Trophoblast cell (in vitro differentiated cells and primary cell): ENCODE results near the gene CMTM4.
A peak's percentile ranks its signal among the peaks of the same experiment; 100 is the strongest.

Source experiments
- DNase-seq, 2 donors: peaks; one replicate each; pipeline ENCODE4 v3.0.0-alpha.2; 2016
- H2AFZ ChIP-seq: 2 replicates; pipeline ENCODE4 v1.6.1; 2013; ENCODE audit warnings: low read length, moderate library complexity, mild to moderate bottlenecking; ENCODE audit not compliant: insufficient read depth, poor library complexity
- H2AK5ac ChIP-seq: 2 replicates; pipeline ENCODE4 v1.6.1; 2013; ENCODE audit warnings: mild to moderate bottlenecking, low read length
- H2BK120ac ChIP-seq: 2 replicates; pipeline ENCODE4 v1.6.1; 2013; ENCODE audit warnings: low read length, mild to moderate bottlenecking, moderate library complexity; ENCODE audit not compliant: insufficient read depth, poor library complexity
- H2BK12ac ChIP-seq: 2 replicates; pipeline ENCODE4 v1.6.1; 2013; ENCODE audit warnings: mild to moderate bottlenecking, low read length, moderate library complexity
- H2BK5ac ChIP-seq: 2 replicates; pipeline ENCODE4 v1.6.1; 2013; ENCODE audit warnings: low read length, low read depth, moderate library complexity, mild to moderate bottlenecking; ENCODE audit not compliant: poor library complexity
- H3K14ac ChIP-seq: 2 replicates; pipeline ENCODE4 v1.6.1; 2013; ENCODE audit warnings: mild to moderate bottlenecking, low read length
- H3K18ac ChIP-seq: 2 replicates; pipeline ENCODE4 v1.6.1; 2013; ENCODE audit warnings: mild to moderate bottlenecking, low read length
- H3K23ac ChIP-seq: 2 replicates; pipeline ENCODE4 v1.6.1; 2013; ENCODE audit warnings: low read length
- H3K27ac ChIP-seq: 2 replicates; pipeline ENCODE4 v1.5.1; 2013; ENCODE audit warnings: low read depth, mild to moderate bottlenecking, inconsistent platforms, low read length, moderate library complexity
- H3K27me3 ChIP-seq: 2 replicates; pipeline ENCODE4 v1.6.1; 2013; ENCODE audit warnings: inconsistent platforms, mild to moderate bottlenecking, low read length, moderate library complexity; ENCODE audit not compliant: insufficient read depth
- H3K36me3 ChIP-seq, 2 experiments: 1 replicate in 1 of 2; 2 replicates in 1 of 2; pipeline ENCODE4 v1.6.1; 2013; ENCODE audit warnings: low read length in 2 of 2, mild to moderate bottlenecking in 2 of 2, moderate library complexity in 1 of 2; ENCODE audit not compliant: insufficient read depth in 2 of 2, control insufficient read depth in 1 of 2
- H3K4ac ChIP-seq: 2 replicates; pipeline ENCODE4 v1.6.1; 2013; ENCODE audit warnings: low read depth, mild to moderate bottlenecking, low read length, moderate library complexity
- H3K4me1 ChIP-seq, 2 experiments: 1 replicate in 1 of 2; 2 replicates in 1 of 2; pipeline ENCODE4 v1.6.1; 2013; ENCODE audit warnings: low read length in 2 of 2, mild to moderate bottlenecking in 2 of 2, moderate library complexity in 1 of 2; ENCODE audit not compliant: insufficient read depth in 2 of 2, control insufficient read depth in 1 of 2
- H3K4me2 ChIP-seq: 2 replicates; pipeline ENCODE4 v1.6.1; 2013; ENCODE audit warnings: inconsistent platforms, mild to moderate bottlenecking, low read length, moderate library complexity
- H3K4me3 ChIP-seq: 2 replicates; pipeline ENCODE4 v1.5.1; 2013; ENCODE audit warnings: mild to moderate bottlenecking, low read depth, low read length, inconsistent platforms
- H3K79me1 ChIP-seq: one replicate; pipeline ENCODE4 v1.6.1; 2013; ENCODE audit warnings: low read length
- H3K79me2 ChIP-seq: 2 replicates; pipeline ENCODE4 v1.6.1; 2013; ENCODE audit warnings: low read length, mild to moderate bottlenecking; ENCODE audit not compliant: control insufficient read depth, insufficient read depth, poor library complexity
- H3K9ac ChIP-seq: 2 replicates; pipeline ENCODE4 v1.6.1; 2013; ENCODE audit warnings: mild to moderate bottlenecking, low read length
- H3K9me3 ChIP-seq: 2 replicates; pipeline ENCODE4 v1.6.1; 2013; ENCODE audit warnings: low read depth, mild to moderate bottlenecking, control low read depth, inconsistent platforms, low read length; ENCODE audit not compliant: insufficient read depth
- H4K12ac ChIP-seq: 2 replicates; pipeline ENCODE4 v1.6.1; 2013; ENCODE audit warnings: low read depth, mild to moderate bottlenecking, low read length, moderate library complexity
- H4K8ac ChIP-seq: 2 replicates; pipeline ENCODE4 v1.6.1; 2013; ENCODE audit warnings: low read depth, mild to moderate bottlenecking, low read length, moderate library complexity
- H4K91ac ChIP-seq: one replicate; pipeline ENCODE4 v1.6.1; 2013; ENCODE audit warnings: low read depth, mild to moderate bottlenecking, low read length, moderate library complexity
- WGBS: extraction: QIAGEN DNeasy Blood & Tissue Kit; methylation state at CpG from one replicate; pipeline ENCODE4 v1.1.7; 2013; ENCODE audit warnings: missing lambda C conversion rate; ENCODE audit not compliant: insufficient read length, insufficient coverage; ENCODE audit errors: extremely low coverage; 5-methylcytosine and 5-hydroxymethylcytosine counted together

Gene CMTM4

DNA sequence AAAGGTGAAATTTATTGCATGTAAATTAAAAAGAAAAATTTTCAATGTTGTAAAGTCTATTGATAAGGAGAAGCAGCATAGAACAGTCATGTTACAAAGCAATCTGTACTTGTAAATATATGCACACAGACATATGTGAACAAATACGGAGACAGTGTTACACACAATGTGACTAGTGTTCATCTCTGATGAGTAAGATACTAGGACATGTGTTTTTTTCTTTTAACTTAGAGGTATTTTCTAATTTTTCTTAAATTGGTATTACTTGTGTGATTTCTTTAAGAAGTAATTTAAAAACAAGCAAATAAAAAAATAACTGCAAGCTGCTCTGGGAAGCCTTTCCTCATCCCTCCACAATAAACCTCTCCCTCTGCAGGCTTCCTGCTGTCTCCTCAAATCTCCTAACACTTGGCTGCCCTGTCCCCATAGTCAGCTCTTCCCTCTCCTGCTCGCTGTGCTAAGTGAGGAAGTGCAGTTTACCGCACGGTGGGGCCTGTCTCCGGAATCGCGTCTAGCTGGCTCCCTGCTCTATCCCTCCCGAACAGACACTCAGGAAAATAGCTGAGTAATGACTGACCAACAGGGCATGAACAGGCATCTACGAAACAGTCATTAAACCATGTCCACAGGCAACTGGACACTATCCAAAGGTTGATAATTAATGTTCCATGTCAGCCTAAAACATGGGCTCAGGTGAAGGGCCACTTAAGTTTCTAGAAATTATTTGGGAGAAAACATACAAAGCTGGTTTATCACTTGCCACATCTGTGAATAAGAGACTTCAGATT, 35.9 kb downstream of the CMTM4 start:
- no peak overlapping the region for H4K12ac ChIP-seq
- H3K14ac ChIP-seq, result no peak overlapping the region
- no peak overlapping the region for H2AFZ ChIP-seq
- H3K4me2 ChIP-seq, result no peak overlapping the region
- DNase-seq, result peak; percentile 81 to 85
- H3K27ac ChIP-seq, result peak overlapping the region; percentile 32
- H3K23ac ChIP-seq, result no peak overlapping the region
- no peak overlapping the region for H4K91ac ChIP-seq
- no peak overlapping the region for H2BK120ac ChIP-seq
- no peak overlapping the region for H3K9ac ChIP-seq
- no peaks in the 10 kb centered on the region for H3K9me3 ChIP-seq
- no peak overlapping the region for H4K8ac ChIP-seq
- peaks cover 3% of the 10 kb centered on the region for H3K79me1 ChIP-seq
- H2AK5ac ChIP-seq, result no peak overlapping the region
- H3K18ac ChIP-seq, result no peak overlapping the region
- H3K4me1 ChIP-seq, result peaks cover 0 to 3% of the 10 kb centered on the region in 2 experiments
- H3K4me3 ChIP-seq, result no peak overlapping the region
- H2BK12ac ChIP-seq, result no peak overlapping the region
- no peak overlapping the region for H2BK5ac ChIP-seq
- WGBS, result no CpG with 5 or more reads among the region's 9 CpGs
- H3K4ac ChIP-seq, result no peak overlapping the region
- no peaks in the 10 kb centered on the region for H3K27me3 ChIP-seq
- H3K36me3 ChIP-seq, result no peaks in the 10 kb centered on the region
- peaks cover 5% of the 10 kb centered on the region for H3K79me2 ChIP-seq

DNA sequence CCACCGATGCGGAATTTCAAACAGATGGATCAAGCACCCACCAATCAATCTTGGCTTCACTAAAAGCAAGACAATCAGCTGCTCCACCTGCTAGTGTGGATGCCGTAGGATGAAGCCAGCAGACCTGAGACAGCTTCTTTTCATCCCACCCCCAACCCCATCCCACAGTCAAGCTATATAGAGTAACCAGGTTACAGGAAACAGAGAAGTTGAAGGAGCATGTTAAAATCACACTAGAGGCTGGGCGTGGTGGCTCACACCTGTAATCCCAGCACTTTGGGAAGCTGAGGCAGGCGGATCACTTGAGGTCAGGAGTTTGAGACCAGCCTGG, 37.7 kb downstream of the CMTM4 start:
- no peak for DNase-seq
- no peak overlapping the region for H3K4ac ChIP-seq
- H3K9ac ChIP-seq, result no peak overlapping the region
- no peaks in the 10 kb centered on the region for H3K27me3 ChIP-seq
- H2BK5ac ChIP-seq, result no peak overlapping the region
- no peaks in the 10 kb centered on the region for H3K9me3 ChIP-seq
- H3K79me2 ChIP-seq, result peaks cover 5% of the 10 kb centered on the region
- H3K79me1 ChIP-seq, result peaks cover 3% of the 10 kb centered on the region
- H4K8ac ChIP-seq, result no peak overlapping the region
- no peak overlapping the region for H2AFZ ChIP-seq
- WGBS, result no CpG with 5 or more reads among the region's 5 CpGs
- H2BK12ac ChIP-seq, result no peak overlapping the region
- H3K4me2 ChIP-seq, result no peak overlapping the region
- H4K12ac ChIP-seq, result no peak overlapping the region
- H3K36me3 ChIP-seq, result no peaks in the 10 kb centered on the region
- H2BK120ac ChIP-seq, result no peak overlapping the region
- H3K18ac ChIP-seq, result no peak overlapping the region
- no peak overlapping the region for H3K27ac ChIP-seq
- no peak overlapping the region for H3K23ac ChIP-seq
- no peak overlapping the region for H4K91ac ChIP-seq
- H3K14ac ChIP-seq, result no peak overlapping the region
- H3K4me3 ChIP-seq, result no peak overlapping the region
- H2AK5ac ChIP-seq, result no peak overlapping the region
- peaks cover 0 to 3% of the 10 kb centered on the region in 2 experiments for H3K4me1 ChIP-seq

DNA sequence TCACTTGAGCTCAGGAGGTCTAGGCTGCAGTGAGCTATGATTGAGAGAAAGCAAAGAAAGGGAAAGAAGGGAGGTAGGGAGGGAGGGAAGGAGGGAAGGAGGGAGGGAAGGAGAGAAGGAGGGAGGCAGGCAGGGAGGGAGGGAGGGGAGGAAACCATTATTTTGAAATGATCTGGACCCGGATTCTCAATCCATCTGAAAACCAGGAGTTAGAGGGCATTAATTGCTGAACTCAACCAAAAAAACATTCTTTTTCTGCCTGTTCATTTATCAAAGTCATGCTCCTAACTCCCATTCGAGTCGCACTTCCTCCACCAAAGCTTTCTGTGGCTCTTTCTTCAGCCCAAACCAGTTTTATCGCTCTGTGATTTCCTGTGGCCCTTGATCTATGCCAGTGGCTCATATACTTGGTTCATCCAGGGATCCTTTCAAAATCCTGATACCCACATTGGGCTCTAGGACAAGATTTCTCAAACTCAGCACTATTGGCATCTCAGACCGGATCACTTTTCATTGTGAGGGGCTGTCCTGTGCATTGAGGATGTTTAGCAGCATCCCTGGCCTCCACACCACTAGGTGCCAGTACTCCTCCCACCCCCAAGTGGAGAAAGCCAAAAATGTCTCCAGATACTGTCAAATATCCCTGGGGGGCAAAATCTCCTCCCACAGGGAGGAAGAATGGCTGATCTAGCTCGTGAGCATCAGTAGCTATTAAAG, 38.2 kb downstream of the CMTM4 start:
- no peak overlapping the region for H3K4ac ChIP-seq
- no peak overlapping the region for H4K91ac ChIP-seq
- H3K4me2 ChIP-seq, result no peak overlapping the region
- H2BK120ac ChIP-seq, result no peak overlapping the region
- H3K14ac ChIP-seq, result no peak overlapping the region
- no peak overlapping the region for H4K12ac ChIP-seq
- no peaks in the 10 kb centered on the region for H3K27me3 ChIP-seq
- no peak overlapping the region for H3K9ac ChIP-seq
- WGBS, result no CpG with 5 or more reads among the region's 6 CpGs
- peaks cover 3% of the 10 kb centered on the region for H3K79me1 ChIP-seq
- no peak overlapping the region for H3K23ac ChIP-seq
- H3K18ac ChIP-seq, result no peak overlapping the region
- H3K9me3 ChIP-seq, result no peaks in the 10 kb centered on the region
- DNase-seq, result no peak
- no peak overlapping the region for H3K27ac ChIP-seq
- no peak overlapping the region for H3K4me3 ChIP-seq
- peaks cover 5% of the 10 kb centered on the region for H3K79me2 ChIP-seq
- H2BK5ac ChIP-seq, result no peak overlapping the region
- H3K36me3 ChIP-seq, result no peaks in the 10 kb centered on the region
- no peak overlapping the region for H4K8ac ChIP-seq
- no peak overlapping the region for H2BK12ac ChIP-seq
- H2AK5ac ChIP-seq, result no peak overlapping the region
- H2AFZ ChIP-seq, result no peak overlapping the region
- peaks cover 0 to 3% of the 10 kb centered on the region in 2 experiments for H3K4me1 ChIP-seq

DNA sequence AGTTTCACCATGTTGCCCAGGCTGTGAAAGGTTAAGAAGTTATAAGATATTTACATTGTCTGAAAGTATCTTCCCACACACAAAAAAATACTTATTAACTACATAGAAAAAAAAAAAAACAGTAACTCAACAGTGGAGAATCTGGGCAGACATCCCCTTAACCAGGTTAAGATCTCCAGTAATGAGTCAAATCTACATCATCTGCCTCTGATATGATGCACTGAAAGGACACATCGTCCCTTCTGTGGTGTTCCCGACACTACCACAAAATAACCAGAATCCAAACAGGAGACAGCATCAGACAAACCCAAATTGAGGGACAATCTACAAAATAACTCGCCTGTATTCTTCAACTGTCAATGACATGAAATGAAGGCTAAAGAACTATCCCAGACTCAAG, 40.0 kb downstream of the CMTM4 start:
- Histone ChIP-seq H3K4me1 (peaks cover 0 to 3% of the 10 kb centered on the region in 2 experiments), H4K8ac (no peak overlapping the region), H3K23ac (no peak overlapping the region), H3K14ac (no peak overlapping the region), H2BK120ac (no peak overlapping the region), H2BK12ac (no peak overlapping the region), H3K36me3 (no peaks in the 10 kb centered on the region), H4K91ac (no peak overlapping the region), H3K9me3 (no peaks in the 10 kb centered on the region), H3K27me3 (no peaks in the 10 kb centered on the region), H3K18ac (no peak overlapping the region), H3K27ac (no peak overlapping the region), H4K12ac (no peak overlapping the region), H2AK5ac (no peak overlapping the region), H3K4me2 (no peak overlapping the region), H3K4ac (no peak overlapping the region), H2AFZ (no peak overlapping the region), H3K4me3 (no peak overlapping the region), H3K79me2 (peaks cover 3% of the 10 kb centered on the region), H3K79me1 (peaks cover 3% of the 10 kb centered on the region), H3K9ac (no peak overlapping the region), H2BK5ac (no peak overlapping the region)
- DNase-seq, result no peak
- no CpG with 5 or more reads among the region's 3 CpGs for WGBS
